HCT116 (cell line): Measurements from ENCODE around the gene FAM50B.

Experiments
- CEBPB ChIP-seq: IDR thresholded peaks from 2 replicates; pipeline ENCODE4 v1.6.1; 2012; ENCODE audit warnings: low read depth
- CTCF ChIP-seq, 3 experiments: fragments of 200-600 bp in 1 of 3; sonication (generic) in 1 of 3; IDR thresholded peaks in 2 of 3; conservative IDR thresholded peaks in 1 of 3; 2 replicates each; pipeline ENCODE4 v1.5.1; 2012 to 2017; ENCODE audit warnings: low read depth in 2 of 3, low read length in 2 of 3, antibody characterized with exemption in 1 of 3, borderline replicate concordance in 1 of 3, control low read depth in 1 of 3, mild to moderate bottlenecking in 1 of 3, mixed read lengths in 1 of 3, mixed run types in 1 of 3, moderate library complexity in 1 of 3; ENCODE audit not compliant: insufficient read depth in 1 of 3
- ELF1 ChIP-seq: IDR thresholded peaks from 2 replicates; pipeline ENCODE4 v1.6.1; 2012; ENCODE audit warnings: low read depth, borderline replicate concordance
- EZH2 ChIP-seq: fragments of 200-600 bp; sonication (generic); IDR thresholded peaks from 2 replicates; pipeline ENCODE4 v1.6.1; 2017; ENCODE audit warnings: antibody characterized with exemption, mixed run types
- JUND ChIP-seq: IDR thresholded peaks from 2 replicates; pipeline ENCODE4 v1.6.1; 2012
- MAX ChIP-seq: IDR thresholded peaks from 2 replicates; pipeline ENCODE4 v1.6.1; 2012
- POLR2AphosphoS5 ChIP-seq: IDR thresholded peaks from 2 replicates; pipeline ENCODE4 v1.6.1; 2011; ENCODE audit warnings: mild to moderate bottlenecking, low read depth, low read length, moderate library complexity
- SP1 ChIP-seq: IDR thresholded peaks from 2 replicates; pipeline ENCODE4 v1.6.1; 2012; ENCODE audit warnings: low read depth
- YY1 ChIP-seq: IDR thresholded peaks from 2 replicates; pipeline ENCODE4 v1.6.1; 2011; ENCODE audit warnings: low read length, low read depth, moderate library complexity, mild to moderate bottlenecking; ENCODE audit not compliant: insufficient replicate concordance; ENCODE audit errors: extremely low read depth
- ZBTB33 ChIP-seq: IDR thresholded peaks from 2 replicates; pipeline ENCODE4 v1.6.1; 2011; ENCODE audit warnings: mild to moderate bottlenecking, low read length, moderate library complexity; ENCODE audit not compliant: insufficient replicate concordance; ENCODE audit errors: extremely low read depth

- TF ChIP-seq CTCF (IDR thresholded peaks at IDR 0.05 in 2 of 3, conservative IDR thresholded peaks at IDR 0.05 in 1 of 3; ENCODE audit: borderline replicate concordance in 1 of 3, insufficient read depth in 1 of 3, low read depth in 2 of 3, low read length in 2 of 3) (no peak), CEBPB (no peak), YY1 (no peak), EZH2 (no peak), JUND (no peak), ZBTB33 (no peak), ELF1 (no peak), MAX (no peak), POLR2AphosphoS5 (no peak), SP1 (no peak)
Measured at GRCh38 chr6:3808199-3808598, 41.0 kb upstream of the FAM50B start.
